Esophagus muscularis mucosa (tissue), 3 donors: ENCODE measurements around the gene PRRG4.

ENCODE experiments used
- CTCF ChIP-seq, 3 experiments: fragments of 200-600 bp in 2 of 3; fragments of 450-650 bp in 1 of 3; sonication (generic) in 2 of 3; IDR thresholded peaks; one replicate each; pipeline ENCODE4 v1.5.1; 2017 to 2019; ENCODE audit warnings: antibody characterized with exemption in 3 of 3, mild to moderate bottlenecking in 2 of 3, moderate library complexity in 1 of 3
- POLR2A ChIP-seq: fragments of 450-650 bp; IDR thresholded peaks from one replicate; pipeline ENCODE4 v1.6.1; 2017; ENCODE audit warnings: antibody characterized with exemption, moderate library complexity, mild to moderate bottlenecking, low read depth
- POLR2AphosphoS5 ChIP-seq, 2 donors: sonication (generic); formaldehyde crosslinking; IDR thresholded peaks; one replicate each; pipeline ENCODE4 v1.6.1; 2017; ENCODE audit warnings: antibody characterized with exemption in 2 of 2

- TF ChIP-seq CTCF (IDR thresholded peaks at IDR 0.05) (no peak), POLR2A (no peak), POLR2AphosphoS5 (IDR thresholded peaks at IDR 0.05) (no peak)
These were observed 7.7 kb upstream of the PRRG4 start for GRCh38 chr11:32821917-32822560.
